PC-3 (cell line): Measurements from ENCODE around the gene CPLX4. TPM values are rescaled to one million over a fixed set of nuclear protein-coding genes. Genes with fewer than 3 reads are reported as not detected.

Experiments used
- ATAC-seq: fragments of 200-7000 bp; cut with Tn5 transposase; 2 replicates; pipeline ENCODE4 v1.9.1; 2020; ENCODE audit warnings: mild to moderate bottlenecking, moderate library complexity
- BruUV-seq: library from RNA; stranded (reverse); fragments of 400-500 nt; replicated peaks from 2 replicates; lab custom pipeline; 2021; lab: Mats Ljungman, UMichigan
- CTCF ChIA-PET: fragments of 300-600 bp; sonication (Branson Sonifier 250); formaldehyde crosslinking; loops from one replicate; lab custom pipeline; 2022; ENCODE audit warnings: antibody characterized with exemption; lab: Charles Lee
- POLR2A ChIA-PET: fragments of 300-600 bp; sonication (Branson Sonifier 250); formaldehyde crosslinking; loops from one replicate; lab custom pipeline; 2022; ENCODE audit warnings: antibody characterized with exemption; ENCODE audit not compliant: unreplicated experiment; lab: Charles Lee
- DNase-seq: peaks from one replicate; pipeline ENCODE4 v3.0.0-alpha.2; 2015
- H2AFZ ChIP-seq: fragments of 300-600 bp; sonication (generic); 2 replicates; pipeline ENCODE4 v1.6.0; 2016; ENCODE audit warnings: antibody characterized with exemption, low read length
- H3F3A ChIP-seq: fragments of 300-600 bp; sonication (generic); one replicate; pipeline ENCODE4 v1.6.0; 2017; ENCODE audit warnings: antibody characterized with exemption, low read length, control low read depth, mild to moderate bottlenecking; ENCODE audit not compliant: unreplicated experiment
- H3K27ac ChIP-seq: fragments of 300-600 bp; sonication (generic); 2 replicates; pipeline ENCODE4 v1.5.1; 2016; ENCODE audit warnings: mild to moderate bottlenecking, low read length
- H3K27me3 ChIP-seq: fragments of 300-600 bp; sonication (generic); 2 replicates; pipeline ENCODE4 v1.6.1; 2016; ENCODE audit warnings: low read length, mixed read lengths
- H3K36me3 ChIP-seq: fragments of 300-600 bp; sonication (generic); 2 replicates; pipeline ENCODE4 v1.6.1; 2016; ENCODE audit warnings: low read depth, mixed run types, low read length, mixed read lengths
- H3K4me1 ChIP-seq: fragments of 300-600 bp; sonication (generic); 2 replicates; pipeline ENCODE4 v1.5.1; 2016; ENCODE audit warnings: low read length; ENCODE audit not compliant: insufficient read depth
- H3K4me2 ChIP-seq: fragments of 300-600 bp; sonication (generic); 2 replicates; pipeline ENCODE4 v1.6.0; 2016; ENCODE audit warnings: low read length
- H3K4me3 ChIP-seq: fragments of 300-600 bp; sonication (generic); 2 replicates; pipeline ENCODE4 v1.5.1; 2016; ENCODE audit warnings: mild to moderate bottlenecking, low read length, mixed read lengths
- H3K79me2 ChIP-seq: fragments of 300-600 bp; sonication (generic); 2 replicates; pipeline ENCODE4 v1.6.1; 2017; ENCODE audit warnings: low read length, mixed read lengths
- H3K9ac ChIP-seq: fragments of 300-600 bp; sonication (generic); 2 replicates; pipeline ENCODE4 v1.6.0; 2016; ENCODE audit warnings: mild to moderate bottlenecking, low read length
- H3K9me2 ChIP-seq: fragments of 300-600 bp; sonication (generic); replicated peaks from 2 replicates; pipeline ENCODE4 v1.6.1; 2016; ENCODE audit warnings: mixed run types, low read length, mixed read lengths
- H3K9me3 ChIP-seq: fragments of 300-600 bp; sonication (generic); 2 replicates; pipeline ENCODE4 v1.6.1; 2016; ENCODE audit warnings: low read length, mixed read lengths
- H4K20me1 ChIP-seq: fragments of 300-600 bp; sonication (generic); 2 replicates; pipeline ENCODE4 v1.6.1; 2016; ENCODE audit warnings: low read length, mixed read lengths
- CTCF ChIP-seq: fragments of 300-600 bp; sonication (generic); conservative IDR thresholded peaks from 2 replicates; pipeline ENCODE4 v1.5.1; 2017; ENCODE audit warnings: antibody characterized with exemption, low read depth, mild to moderate bottlenecking, low read length
- EZH2 ChIP-seq: fragments of 300-600 bp; sonication (generic); IDR thresholded peaks from one replicate; pipeline ENCODE4 v1.6.1; 2017; ENCODE audit warnings: antibody characterized with exemption, mild to moderate bottlenecking, low read length; ENCODE audit not compliant: unreplicated experiment
- EZH2phosphoT487 ChIP-seq: fragments of 300-600 bp; sonication (generic); IDR thresholded peaks from 2 replicates; pipeline ENCODE4 v1.6.1; 2018; ENCODE audit warnings: mild to moderate bottlenecking, antibody characterized with exemption, low read length, borderline replicate concordance
- intact Hi-C: fragments of 100-400 bp; cut with micrococcal nuclease; formaldehyde crosslinking; loops from 2 replicates; pipeline ENCODE4 v1.9.0; 2023
- total RNA-seq: library from RNA; depleted of rRNA; stranded (reverse); fragments of >200 nt; gene quantifications from 2 replicates; pipeline ENCODE4 v1.2.3, GENCODE V29; 2014

CPLX4 gene
- total RNA-seq, 1 experiment from 2014 or later = not detected

- Histone ChIP-seq H2AFZ (no peak overlapping the region), H3K9me3 (no peaks in the 10 kb centered on the region), H3K4me1 (no peaks in the 10 kb centered on the region; the same call in 1 of the 2 replicates), H3F3A (no peaks in the 10 kb centered on the region), H3K27me3 (no peaks in the 10 kb centered on the region), H3K27ac (no peak overlapping the region), H3K79me2 (peaks cover 37% of the 10 kb centered on the region), H3K9me2 (no peaks in the 10 kb centered on the region), H4K20me1 (peaks cover 16% of the 10 kb centered on the region), H3K4me2 (no peak overlapping the region), H3K4me3 (no peak overlapping the region), H3K36me3 (peaks cover 82% of the 10 kb centered on the region), H3K9ac (no peak overlapping the region)
- TF ChIP-seq EZH2phosphoT487 (no peak), CTCF (no peak), EZH2 (no peak)
- POLR2A ChIA-PET = no interaction called here
- intact Hi-C loops = no loop called here
- ATAC-seq = no peak
- BruUV-seq = no TSS peak
- DNase-seq = no peak
- CTCF ChIA-PET = no interaction called here
These were observed 21.9 kb upstream of the CPLX4 start for GRCh38 chr18:59340312-59340711.

- Histone ChIP-seq H3K4me1 (no peaks in the 10 kb centered on the region), H3K79me2 (no peaks in the 10 kb centered on the region), H3K9me2 (no peaks in the 10 kb centered on the region), H3K4me3 (no peak overlapping the region), H3K9me3 (no peaks in the 10 kb centered on the region), H3F3A (no peaks in the 10 kb centered on the region), H3K4me2 (no peak overlapping the region), H3K9ac (no peak overlapping the region), H3K27me3 (no peaks in the 10 kb centered on the region), H3K36me3 (peaks cover 81% of the 10 kb centered on the region), H3K27ac (no peak overlapping the region), H4K20me1 (0 out of 2 replicates have a peak, but pooled peaks cover 5% of the 10 kb centered on the region), H2AFZ (no peak overlapping the region)
- POLR2A ChIA-PET = no interaction called here
- DNase-seq (no peak), ATAC-seq (no peak)
- BruUV-seq = no TSS peak
- CTCF ChIA-PET = no interaction called here
- intact Hi-C loops = no loop called here
- TF ChIP-seq CTCF (no peak), EZH2phosphoT487 (no peak), EZH2 (no peak)
These were observed 14.5 kb upstream of the CPLX4 start for GRCh38 chr18:59332986-59333385.

- no peak overlapping the region for H3K9ac ChIP-seq
- no peaks in the 10 kb centered on the region for H3F3A ChIP-seq
- H3K9me2 ChIP-seq = no peaks in the 10 kb centered on the region
- DNase-seq (no peak), ATAC-seq (no peak)
- no peaks in the 10 kb centered on the region for H3K4me1 ChIP-seq
- TF ChIP-seq EZH2 (no peak), EZH2phosphoT487 (no peak), CTCF (no peak)
- H3K4me2 ChIP-seq = no peak overlapping the region
- H3K27me3 ChIP-seq = no peaks in the 10 kb centered on the region
- H2AFZ ChIP-seq = no peak overlapping the region
- no peaks in the 10 kb centered on the region for H3K9me3 ChIP-seq
- H3K27ac ChIP-seq = no peak overlapping the region
- peaks cover 65% of the 10 kb centered on the region for H3K36me3 ChIP-seq
- intact Hi-C loops = no loop called here
- BruUV-seq = no TSS peak
- POLR2A ChIA-PET = no interaction called here
- H3K4me3 ChIP-seq = no peak overlapping the region
- H3K79me2 ChIP-seq = no peaks in the 10 kb centered on the region
- CTCF ChIA-PET = no interaction called here
- H4K20me1 ChIP-seq = 0 out of 2 replicates have a peak, but pooled peaks cover 2% of the 10 kb centered on the region
These were observed 10.2 kb upstream of the CPLX4 start for GRCh38 chr18:59328683-59329082.
